DMS79 (cell line): Measurements from ENCODE around the gene TFDP2.
"Not testable (repeated sequence)": the region's sequence is repeated elsewhere in the genome, so short reads cannot be mapped to it uniquely, and the experiment has no call there.

Source experiments
- DNase-seq: peaks from one replicate; lab custom pipeline; 2025; lab: John Stamatoyannopoulos, UW

Gene TFDP2

GRCh38 chr3:142127941-142128658, 21.2 kb downstream of the TFDP2 start:
- no peak for DNase-seq

- DNase-seq: no peak
Measured at GRCh38 chr3:142124243-142124642, 25.1 kb downstream of the TFDP2 start.

GRCh38 chr3:142120707-142121106, 28.6 kb downstream of the TFDP2 start:
- DNase-seq: no peak

GRCh38 chr3:142118911-142119310, 30.4 kb downstream of the TFDP2 start:
- no peak for DNase-seq

GRCh38 chr3:142117056-142117851, 32.1 kb downstream of the TFDP2 start:
- peak; percentile 84 for DNase-seq

- no peak for DNase-seq
Measured at GRCh38 chr3:142115867-142116668, 33.3 kb downstream of the TFDP2 start.

- no peak for DNase-seq
Measured at GRCh38 chr3:142112601-142113000, 36.7 kb downstream of the TFDP2 start.

GRCh38 chr3:142106548-142106947, 42.8 kb downstream of the TFDP2 start:
- DNase-seq: no peak

GRCh38 chr3:142105991-142106390, 43.4 kb downstream of the TFDP2 start:
- no peak for DNase-seq

GRCh38 chr3:142104763-142105162, 44.6 kb downstream of the TFDP2 start:
- no peak for DNase-seq

GRCh38 chr3:142098964-142099363, 50.4 kb downstream of the TFDP2 start:
- no peak for DNase-seq

- DNase-seq: no peak
Measured at GRCh38 chr3:142097099-142097843, 52.1 kb downstream of the TFDP2 start.

GRCh38 chr3:142095841-142096240, 53.5 kb downstream of the TFDP2 start:
- DNase-seq: no peak

- DNase-seq: not testable (repeated sequence)
Measured at GRCh38 chr3:142088925-142089324, 60.4 kb downstream of the TFDP2 start.

- no peak for DNase-seq
Measured at GRCh38 chr3:142088522-142088921, 60.8 kb downstream of the TFDP2 start.

- no peak for DNase-seq
Measured at GRCh38 chr3:142087676-142088075, 61.7 kb downstream of the TFDP2 start.

- no peak for DNase-seq
Measured at GRCh38 chr3:142086581-142087090, 62.7 kb downstream of the TFDP2 start.

- DNase-seq: no peak
Measured at GRCh38 chr3:142081178-142081577, 68.2 kb downstream of the TFDP2 start.

- DNase-seq: peak; percentile 99
Measured at GRCh38 chr3:142077859-142078500, 71.4 kb downstream of the TFDP2 start.

GRCh38 chr3:142077155-142077858, 72.0 kb downstream of the TFDP2 start:
- DNase-seq: no peak
